HG02588 (cell line): ENCODE results near the gene PPIG.
"Not testable (repeated sequence)": the region's sequence is repeated elsewhere in the genome, so short reads cannot be mapped to it uniquely, and the experiment has no call there.

ENCODE experiments used
- ATAC-seq: cut with Tn5 transposase; IDR thresholded peaks from one replicate; pipeline ENCODE4 v1.9.1; 2021; ENCODE audit warnings: mild to moderate bottlenecking, moderate library complexity; ENCODE audit not compliant: unreplicated experiment

Gene PPIG

DNA sequence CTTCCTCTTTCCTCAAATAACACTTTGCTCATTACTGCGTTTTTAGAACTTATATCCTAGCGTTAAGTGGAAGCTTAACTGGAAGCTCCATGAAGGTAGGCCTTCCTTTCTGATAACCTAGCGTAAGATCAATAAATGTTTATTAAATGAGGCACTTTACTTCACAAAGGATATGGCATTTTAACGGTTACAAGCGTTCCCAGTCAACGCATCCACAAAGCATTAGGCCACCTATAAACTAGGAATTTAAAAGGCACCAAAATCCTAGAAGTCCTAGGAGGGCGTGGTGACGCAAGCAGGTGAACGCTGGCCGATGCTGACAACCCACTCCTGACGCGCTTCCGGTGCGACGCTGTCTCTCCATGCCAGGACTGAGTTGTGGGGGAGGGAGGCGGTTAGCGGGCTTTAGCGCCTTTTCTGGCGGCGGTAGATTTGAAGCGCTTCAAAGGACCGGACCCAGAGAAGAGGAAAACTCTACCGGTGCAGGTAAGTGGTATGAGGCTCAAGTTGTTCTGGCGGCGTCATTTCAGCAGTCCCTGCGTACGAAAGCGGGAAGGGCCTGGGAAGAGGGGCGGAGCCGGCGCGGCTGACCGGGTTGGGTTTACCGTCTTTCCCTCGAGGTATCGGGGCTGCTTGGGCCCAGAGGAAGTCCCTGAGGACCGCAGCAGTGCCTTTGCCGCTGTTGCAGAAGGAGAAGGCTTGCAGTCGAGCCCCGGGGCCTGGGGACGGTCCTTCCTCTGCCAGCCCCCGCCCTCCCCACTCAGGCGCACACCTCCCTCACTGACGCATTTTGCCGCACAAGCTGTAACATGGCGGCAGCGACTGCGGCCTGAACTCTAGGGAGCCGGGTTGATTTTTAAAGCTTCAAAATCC, at the start of gene PPIG:
PPIG (plus strand) TSS at position 347 of the 873 bp plus-strand sequence. CDS start 19,691 bp downstream, outside the sequence.
- ATAC-seq = peak; percentile 88

GRCh38 chr2:169539460-169539859, 44.7 kb upstream of the PPIG start:
- not testable (repeated sequence) for ATAC-seq

DNA sequence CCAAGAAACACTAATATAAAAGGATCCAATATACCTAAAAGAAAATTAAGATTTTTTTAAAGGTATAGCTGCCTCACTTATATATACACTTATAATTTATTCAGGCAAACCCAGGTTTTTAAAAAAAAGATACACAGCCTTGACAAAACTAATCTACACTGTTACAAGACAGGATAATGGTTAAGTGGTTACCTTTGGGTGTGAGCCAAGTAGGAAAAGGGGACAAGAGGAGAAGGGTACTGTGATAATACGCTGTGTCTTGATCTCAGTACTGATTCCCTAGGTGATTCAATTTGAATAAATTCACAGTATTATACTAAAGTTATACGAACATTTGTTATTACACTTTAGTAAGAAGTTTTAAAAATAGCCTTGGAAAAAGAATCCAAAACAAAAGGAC, 44.0 kb upstream of the PPIG start:
- no peak for ATAC-seq

DNA sequence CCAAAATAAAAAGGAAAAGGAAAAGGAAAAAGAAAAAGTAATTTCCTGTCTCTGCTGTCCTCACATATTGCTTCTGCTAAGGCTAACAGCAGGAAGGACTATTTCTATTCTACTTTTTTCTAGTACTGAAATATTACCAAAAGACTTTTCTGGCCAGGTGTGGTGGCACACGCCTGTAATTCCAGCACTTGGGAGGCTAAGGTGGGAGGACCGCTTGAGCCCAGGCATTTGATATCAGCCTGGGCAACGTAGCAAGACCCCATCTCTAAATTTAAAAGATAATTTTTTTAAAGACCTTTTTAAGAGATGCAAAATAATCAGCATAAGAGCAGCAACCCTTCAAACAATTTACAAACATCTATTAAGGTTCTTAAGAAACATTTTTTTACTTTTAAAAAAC, 41.7 kb upstream of the PPIG start:
- ATAC-seq = no peak

DNA sequence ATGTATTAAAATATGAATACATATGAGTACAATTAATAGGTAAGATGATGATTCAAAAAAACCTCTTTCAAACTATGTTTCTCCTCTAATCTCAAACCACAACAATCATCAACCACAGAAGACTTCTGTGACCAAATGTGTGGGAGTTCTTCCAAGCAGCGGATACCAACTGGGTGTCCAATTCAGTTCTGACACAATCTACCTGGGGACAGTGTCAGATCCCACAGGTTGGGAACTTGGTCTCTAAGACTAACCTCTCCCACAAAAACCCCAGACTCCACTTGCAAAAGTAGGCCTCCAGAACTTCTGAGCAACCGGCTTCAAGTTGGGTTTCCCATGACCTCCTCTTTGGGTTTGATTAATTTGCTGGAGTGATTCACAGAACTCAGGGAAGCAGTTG, 37.4 kb upstream of the PPIG start:
- ATAC-seq = no peak

GRCh38 chr2:169561364-169561763, 22.8 kb upstream of the PPIG start:
- no peak for ATAC-seq

DNA sequence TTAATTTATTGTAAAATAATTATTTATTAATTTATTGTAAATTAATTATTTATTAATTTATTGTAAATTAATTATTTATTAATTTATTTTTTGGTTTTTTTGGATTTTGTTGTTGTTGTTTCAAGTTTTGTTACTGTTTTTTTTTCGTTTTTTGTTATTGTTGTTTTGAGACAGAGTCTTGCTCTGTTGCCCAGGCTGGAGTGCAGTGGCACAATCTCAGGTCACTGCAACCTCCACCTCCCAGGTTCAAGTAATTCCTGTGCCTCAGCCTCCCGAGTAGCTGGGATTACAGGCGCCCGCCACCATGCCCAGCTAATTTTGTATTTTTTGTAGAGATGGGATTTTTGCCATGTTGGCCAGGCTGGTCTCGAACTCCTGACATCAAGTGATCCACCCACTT, 22.1 kb upstream of the PPIG start:
- ATAC-seq = not testable (repeated sequence)

- ATAC-seq = no peak
These were observed 21.6 kb upstream of the PPIG start for GRCh38 chr2:169562519-169562918.

- ATAC-seq = no peak
These were observed 18.5 kb upstream of the PPIG start for GRCh38 chr2:169565686-169566085.

DNA sequence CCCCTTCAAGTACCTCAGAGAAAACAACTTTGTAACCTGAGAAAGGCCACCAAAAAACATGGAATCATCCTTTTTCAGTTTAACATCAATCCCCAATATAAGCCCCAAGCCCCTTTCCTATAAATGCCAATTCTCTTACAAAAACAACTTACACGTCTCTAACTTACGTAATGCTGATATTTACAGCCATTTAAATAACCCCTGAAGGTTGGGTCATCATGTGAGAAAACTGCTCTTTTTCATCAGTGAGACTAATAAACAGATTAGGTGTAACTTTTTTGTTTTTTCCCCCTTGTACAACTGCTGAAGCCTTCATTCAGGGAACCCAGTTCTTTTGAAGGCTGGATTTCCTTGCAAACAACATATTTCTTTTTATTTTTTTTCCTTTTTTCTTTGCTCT, 14.2 kb upstream of the PPIG start:
- no peak for ATAC-seq

- ATAC-seq = not testable (repeated sequence)
These were observed 13.4 kb upstream of the PPIG start for GRCh38 chr2:169570752-169571151.

GRCh38 chr2:169571571-169571970, 12.6 kb upstream of the PPIG start:
- ATAC-seq = no peak

DNA sequence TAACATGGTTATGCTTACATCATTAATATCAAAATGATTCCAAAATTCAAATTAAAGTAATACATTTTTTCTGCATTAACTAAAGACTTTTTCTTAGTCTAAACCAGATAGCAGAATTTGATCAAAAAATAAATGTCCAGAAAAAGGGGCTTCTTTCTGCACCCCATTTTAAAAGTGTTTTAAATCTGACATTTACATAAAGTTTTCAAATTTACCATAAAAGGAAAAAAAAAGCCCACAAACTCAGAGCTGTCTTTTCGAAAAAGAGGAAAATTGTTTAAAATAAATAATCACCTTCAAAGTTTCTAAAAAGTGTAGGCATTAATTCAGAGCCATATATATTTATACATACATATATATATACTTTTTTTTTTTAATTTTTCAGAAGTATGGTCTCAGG, 12.0 kb upstream of the PPIG start:
- no peak for ATAC-seq

- ATAC-seq = no peak
These were observed 11.4 kb upstream of the PPIG start for GRCh38 chr2:169572821-169573159.

DNA sequence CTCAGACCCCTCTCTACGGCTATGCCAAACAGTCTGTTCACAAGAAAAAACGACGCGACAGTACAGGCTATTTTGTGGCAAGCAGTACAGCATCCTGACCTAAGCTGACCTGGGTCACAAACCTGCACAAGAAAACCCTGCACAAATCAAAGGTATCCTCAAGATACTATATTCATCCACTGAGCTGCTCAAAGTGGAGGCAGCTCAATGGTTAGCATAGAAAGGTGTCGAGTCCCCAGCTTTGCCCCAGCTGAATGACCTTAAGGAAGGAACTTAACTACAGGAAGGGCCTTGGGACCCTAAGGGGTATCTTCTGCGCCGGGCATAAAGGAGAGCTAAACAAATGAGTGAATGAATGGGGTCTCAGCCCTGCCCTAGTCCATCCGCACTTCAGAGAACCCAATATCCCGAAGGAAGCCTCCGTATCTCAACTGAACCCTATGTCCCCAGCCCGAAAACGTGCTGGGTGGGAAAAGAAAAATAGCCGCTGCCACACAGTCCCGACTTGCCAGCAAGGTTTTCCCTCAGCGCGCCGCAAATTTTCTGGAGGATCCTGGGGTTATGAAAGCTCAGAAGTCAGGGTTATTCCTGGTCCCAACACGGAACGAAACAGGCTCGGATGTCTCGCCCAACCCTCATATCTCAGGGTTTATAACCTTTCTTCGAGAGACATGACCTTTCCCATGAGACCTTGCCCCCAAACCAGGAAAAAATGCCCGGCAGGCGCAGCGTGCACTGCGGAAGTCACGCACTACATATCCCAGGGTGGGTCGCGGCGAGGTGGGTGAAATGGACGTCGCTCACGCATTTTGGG, 10.8 kb upstream of the PPIG start, which contains the start of gene FASTKD1:
FASTKD1 (minus strand) TSS at position 706 of the 814 bp plus-strand sequence. CDS start 1,836 bp downstream, outside the sequence.
- peak; percentile 99 for ATAC-seq

DNA sequence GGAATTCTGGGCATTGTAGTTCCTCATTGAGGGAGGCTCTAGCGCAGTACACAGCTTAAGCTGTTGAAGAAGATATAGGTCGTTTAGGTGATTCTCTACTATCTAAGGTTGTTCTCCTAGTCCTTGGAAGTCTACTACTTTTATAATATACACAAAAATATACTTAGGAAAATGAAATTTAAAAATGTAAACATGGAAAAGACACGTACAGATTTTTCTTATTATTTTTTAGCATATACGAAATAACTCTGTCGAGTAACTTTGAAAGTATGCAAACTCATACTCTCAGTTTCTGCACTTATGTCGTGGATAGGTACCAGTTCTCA, 10.2 kb upstream of the PPIG start:
- ATAC-seq = no peak

- ATAC-seq = not testable (repeated sequence)
These were observed 9.6 kb upstream of the PPIG start for GRCh38 chr2:169574539-169574938.

DNA sequence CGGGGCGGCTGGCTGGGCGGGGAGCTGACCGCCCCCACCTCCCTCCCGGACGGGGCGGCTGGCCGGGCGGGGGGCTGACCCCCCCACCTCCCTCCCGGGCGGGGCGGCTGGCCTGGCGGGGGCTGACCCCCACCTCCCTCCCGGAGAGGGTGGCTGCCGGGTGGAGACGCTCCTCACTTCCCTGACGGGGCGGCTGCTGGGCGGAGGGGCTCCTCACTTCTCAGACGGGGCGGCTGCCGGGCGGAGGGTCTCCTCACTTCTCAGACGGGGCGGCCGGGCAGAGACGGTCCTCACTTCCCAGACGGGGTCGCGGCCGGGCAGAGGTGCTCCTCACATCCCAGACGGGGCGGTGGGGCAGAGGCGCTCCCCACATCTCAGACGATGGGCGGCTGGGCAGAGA, 8.9 kb upstream of the PPIG start:
- not testable (repeated sequence) for ATAC-seq

GRCh38 chr2:169579044-169579443, 5.1 kb upstream of the PPIG start:
- ATAC-seq = no peak

- ATAC-seq = not testable (repeated sequence)
These were observed 1.4 kb upstream of the PPIG start for GRCh38 chr2:169582552-169583266.

DNA sequence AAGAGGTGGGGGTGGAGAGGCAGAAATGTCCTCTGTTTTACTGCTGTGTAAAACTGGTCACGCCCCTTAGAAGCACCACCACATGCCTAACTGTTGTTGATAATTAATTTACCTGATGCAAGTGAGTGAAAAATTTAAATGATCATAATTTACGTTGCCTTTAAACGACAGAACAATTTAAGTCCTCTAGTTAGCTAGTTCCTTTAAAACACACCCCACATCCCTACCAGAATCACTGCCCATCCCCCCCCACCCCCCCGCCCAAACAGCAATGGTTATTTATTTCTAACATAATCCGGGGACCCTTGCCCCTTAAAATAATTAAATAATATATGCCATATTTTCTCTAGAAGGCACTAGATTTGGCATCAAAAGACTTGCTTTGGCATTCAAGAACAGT, 633 bp upstream of the PPIG start:
- ATAC-seq = no peak
